HepG2 (cell line): ENCODE measurements around the gene TCAP. TPM values are rescaled to one million over a fixed set of nuclear protein-coding genes. Genes with fewer than 3 reads are reported as not detected.

ENCODE experiments used
- ATAC-seq: fragments of 200-7000 bp; cut with Tn5 transposase; 3 replicates; pipeline ENCODE4 v1.9.1; 2020; ENCODE audit warnings: mild to moderate bottlenecking, moderate library complexity
- BruUV-seq: library from RNA; stranded (reverse); fragments of 400-500 nt; replicated peaks from 2 replicates; lab custom pipeline; 2021; lab: Mats Ljungman, UMichigan
- CTCF ChIA-PET: fragments of 300-600 bp; formaldehyde crosslinking; extraction: SDS; loops from one replicate; lab custom pipeline; 2021; ENCODE audit warnings: low total read pairs, inconsistent platforms, low intra/inter-chr PET ratio; lab: Yijun Ruan, JAX
- POLR2A ChIA-PET: fragments of 350-600 bp; sonication (Branson Sonifier 250); formaldehyde crosslinking; loops from one replicate; lab custom pipeline; 2020; ENCODE audit warnings: antibody characterized with exemption, inconsistent platforms; lab: Yijun Ruan, JAX
- DNase-seq: peaks from one replicate; pipeline ENCODE4 v3.0.0-alpha.2; 2015; ENCODE audit warnings: low spot score
- FAIRE-seq: peaks from 3 replicates; lab custom pipeline; 2011; peaks lifted over from hg19 to GRCh38; lab: Jason Lieb, UNC
- H2AFZ ChIP-seq: one replicate; pipeline ENCODE4 v1.6.1; 2011; ENCODE audit warnings: low read length, inconsistent platforms
- H3K27ac ChIP-seq: fragments of 300-600 bp; 3 replicates; pipeline ENCODE4 v1.8.0; 2011; ENCODE audit warnings: mixed run types, mild to moderate bottlenecking, mixed read lengths, low read length, inconsistent platforms; ENCODE audit not compliant: insufficient read depth; ENCODE audit errors: extremely low read length
- H3K27me3 ChIP-seq, 2 experiments: fragments of 200-600 bp in 1 of 2; 2 replicates in 1 of 2; 3 replicates in 1 of 2; pipeline versions ENCODE4 v1.6.0 to v1.8.0; 2011; ENCODE audit warnings: low read length in 2 of 2, mild to moderate bottlenecking in 2 of 2, moderate library complexity in 2 of 2, inconsistent platforms in 1 of 2; ENCODE audit not compliant: insufficient read depth in 2 of 2, control insufficient read depth in 1 of 2
- H3K36me3 ChIP-seq, 2 experiments: fragments of 200-600 bp in 1 of 2; replicated peaks in 1 of 2; 2 replicates in 1 of 2; 3 replicates in 1 of 2; pipeline versions ENCODE4 v1.5.1 to v1.8.0; 2011; ENCODE audit warnings: low read length in 2 of 2, inconsistent platforms in 1 of 2; ENCODE audit not compliant: insufficient read depth in 2 of 2, control insufficient read depth in 1 of 2
- H3K4me1 ChIP-seq: 2 replicates; pipeline ENCODE4 v1.5.1; 2012; ENCODE audit warnings: low read length, inconsistent platforms; ENCODE audit not compliant: insufficient read depth
- H3K4me2 ChIP-seq: 2 replicates; pipeline ENCODE4 v1.6.0; 2011; ENCODE audit warnings: low read depth, low read length, inconsistent platforms
- H3K4me3 ChIP-seq, 3 experiments: fragments of 200-600 bp in 1 of 3; sonication (generic), shearing (Covaris generic) in 1 of 3; replicated peaks in 1 of 3; 2 replicates each; pipeline ENCODE4 v1.5.1; 2011 to 2016; ENCODE audit warnings: low read length in 3 of 3, inconsistent platforms in 2 of 3, low read depth in 2 of 3, mild to moderate bottlenecking in 2 of 3, control low read depth in 1 of 3, mixed read lengths in 1 of 3; ENCODE audit not compliant: insufficient read depth in 1 of 3
- H3K79me2 ChIP-seq: one replicate; pipeline ENCODE4 v1.6.1; 2011; ENCODE audit warnings: low read length, inconsistent platforms; ENCODE audit not compliant: insufficient read depth
- H3K9ac ChIP-seq: 2 replicates; pipeline ENCODE4 v1.6.0; 2011; ENCODE audit warnings: mild to moderate bottlenecking, low read depth, low read length, inconsistent platforms; ENCODE audit not compliant: insufficient read depth
- H3K9me3 ChIP-seq: 2 replicates; pipeline ENCODE4 v1.5.1; 2012; ENCODE audit warnings: mild to moderate bottlenecking, low read length
- H4K20me1 ChIP-seq: 2 replicates; pipeline ENCODE4 v1.6.0; 2011; ENCODE audit warnings: inconsistent platforms, mild to moderate bottlenecking, low read length, moderate library complexity; ENCODE audit not compliant: insufficient read depth
- CBX2 ChIP-seq, 2 experiments: fragments of 200-600 bp in 1 of 2; sonication (generic); formaldehyde crosslinking in 1 of 2; IDR thresholded peaks; 2 replicates each; pipeline versions ENCODE4 v1.7.0 to v1.8.1; 2018 to 2022; ENCODE audit warnings: low read depth in 2 of 2, low read length in 1 of 2, mild to moderate bottlenecking in 1 of 2, missing genetic modification reagents in 1 of 2
- CTCF ChIP-seq: sonication (generic); formaldehyde crosslinking; IDR thresholded peaks from 2 replicates; pipeline ENCODE4 v1.5.0; 2020; ENCODE audit warnings: mild to moderate bottlenecking, missing genetic modification reagents, moderate library complexity
- GABPB1 ChIP-seq: IDR thresholded peaks from 2 replicates; pipeline ENCODE4 v1.6.1; 2016; ENCODE audit warnings: mild to moderate bottlenecking, missing genetic modification reagents, moderate library complexity, missing compliant biosample characterization
- KLF16 ChIP-seq, 2 experiments: sonication (generic) in 1 of 2; formaldehyde crosslinking in 1 of 2; IDR thresholded peaks; 2 replicates each; pipeline versions ENCODE4 v1.6.1 to v1.8.0; 2016 to 2023; ENCODE audit warnings: missing genetic modification reagents in 2 of 2, missing compliant biosample characterization in 1 of 2
- MTERF4 ChIP-seq: sonication (generic); formaldehyde crosslinking; IDR thresholded peaks from 2 replicates; pipeline ENCODE4 v1.8.0; 2023; ENCODE audit warnings: mild to moderate bottlenecking, missing genetic modification reagents
- RAD51 ChIP-seq: fragments of 450-650 bp; IDR thresholded peaks from 2 replicates; pipeline ENCODE4 v1.6.1; 2016; ENCODE audit warnings: borderline replicate concordance
- SALL2 ChIP-seq: sonication (generic); formaldehyde crosslinking; IDR thresholded peaks from 2 replicates; pipeline ENCODE4 v1.8.1; 2023; ENCODE audit warnings: mild to moderate bottlenecking, missing genetic modification reagents, inconsistent platforms
- ZNF574 ChIP-seq: sonication (generic); formaldehyde crosslinking; IDR thresholded peaks from 2 replicates; pipeline ENCODE4 v1.4.0; 2020; ENCODE audit warnings: missing genetic modification reagents
- ZNF768 ChIP-seq: sonication (generic); formaldehyde crosslinking; IDR thresholded peaks from 2 replicates; pipeline ENCODE4 v1.4.0; 2020; ENCODE audit warnings: missing genetic modification reagents
- ZNF839 ChIP-seq: sonication (generic); formaldehyde crosslinking; IDR thresholded peaks from 2 replicates; pipeline ENCODE4 v1.4.0; 2020; ENCODE audit warnings: missing genetic modification reagents, mild to moderate bottlenecking, borderline replicate concordance
- WGBS: methylation state at CpG from one replicate; pipeline ENCODE4 v1.1.6; 2017; ENCODE audit warnings: low lambda C conversion rate; 5-methylcytosine and 5-hydroxymethylcytosine counted together
- in situ Hi-C: cut with HindIII; loops from 2 replicates; pipeline ENCODE4 v1.10.0; 2017; ENCODE audit warnings: low pct_unique_long_range_greater_than_20kb; ENCODE audit not compliant: extremely low pct_ligation_motif_present
- intact Hi-C: fragments of 100-400 bp; cut with micrococcal nuclease; formaldehyde crosslinking; loops from one replicate; pipeline ENCODE4 v1.10.0; 2022; ENCODE audit not compliant: unreplicated experiment
- polyA plus RNA-seq, 8 experiments: library from polyadenylated mRNA; depleted of rRNA in 3 of 8; stranded (reverse) in 7 of 8; unstranded in 1 of 8; fragments of >200 nt; fragmentation: Illumina TruSeq in 4 of 8; extraction: Trizol in 4 of 8; gene quantifications; 2 replicates each; pipeline versions ENCODE4 v1.2.1 to v1.2.3, GENCODE V29; 2011 to 2016; ENCODE audit warnings: low read depth in 4 of 8, missing spikeins in 1 of 8, mixed read lengths in 1 of 8; ENCODE audit not compliant: insufficient read depth in 1 of 8
- total RNA-seq, 5 experiments: library from RNA; depleted of rRNA; stranded (reverse); fragments of >200 nt; fragmentation: Illumina TruSeq; extraction: Trizol; gene quantifications; 2 replicates each; pipeline ENCODE4 v1.2.3, GENCODE V29; 2016; ENCODE audit warnings: low read depth in 1 of 5

TCAP gene
- total and polyA plus RNA-seq, 2 of the 13 experiments (the other 11 are each of a cell fraction or from before 2014, with no cell fraction given): 0.24 to 0.65 TPM

GRCh38 chr17:39628655-39629493, 36.3 kb upstream of the TCAP start:
- in situ Hi-C loops (no loop called here), intact Hi-C loops (no loop called here)
- Histone ChIP-seq H3K79me2 (no peaks in the 10 kb centered on the region), H3K4me3 (no peak overlapping the region), H3K9ac (no peak overlapping the region), H3K27ac (no peak overlapping the region), H4K20me1 (no peaks in the 10 kb centered on the region), H3K27me3 (peaks cover 20 to 85% of the 10 kb centered on the region in 2 experiments; a peak in 4 of 5 replicates), H3K4me1 (peaks cover 81% of the 10 kb centered on the region), H3K4me2 (peak overlapping the region; percentile 36; the same call in 1 of the 2 replicates), H3K36me3 (no peaks in the 10 kb centered on the region), H2AFZ (no peak overlapping the region), H3K9me3 (no peaks in the 10 kb centered on the region)
- POLR2A ChIA-PET: interaction anchor here (1.1 to 3.3 kb wide), 4 partner anchors 9 to 111 kb away, joined by 4 to 11 read pairs (median 8); partner anchors contain the start of genes MIEN1 and STARD3
- FAIRE-seq: peak; percentile 39
- CTCF ChIA-PET: no interaction called here
- WGBS: 18% methylated on average over 10 of the region's 10 CpGs
- DNase-seq: no peak
- BruUV-seq: no TSS peak
- peak; percentile 5; the same call in 1 of the 3 replicates for ATAC-seq
- TF ChIP-seq CTCF (CRISPR knock-in tag): peak; percentile 31; the same call in 1 of the 2 replicates
- no peak for TF ChIP-seq KLF16 (CRISPR knock-in tag; IDR thresholded peaks at IDR 0.05)
- no peak for TF ChIP-seq ZNF839 (CRISPR knock-in tag)
- TF ChIP-seq SALL2: no peak
- 0 out of 2 replicates have a peak, but pooled peaks have one; percentile 11 for TF ChIP-seq GABPB1 (CRISPR knock-in tag)
- TF ChIP-seq RAD51: no peak
- no peak for TF ChIP-seq MTERF4 (CRISPR knock-in tag)
- peak; percentile 90 for TF ChIP-seq ZNF768 (CRISPR knock-in tag)
- TF ChIP-seq ZNF574 (CRISPR knock-in tag): peak; percentile 26; the same call in 1 of the 2 replicates
- TF ChIP-seq CBX2 (IDR thresholded peaks at IDR 0.05; ENCODE audit: low read depth, low read length): no peak
- no peak for TF ChIP-seq CBX2 (CRISPR knock-in tag; IDR thresholded peaks at IDR 0.05; ENCODE audit: low read depth)
